Measurements from ENCODE around the gene PLB1. TPM values are rescaled to one million over a fixed set of nuclear protein-coding genes. Genes with fewer than 3 reads are reported as not detected.
"Not testable (repeated sequence)": the region's sequence is repeated elsewhere in the genome, so short reads cannot be mapped to it uniquely, and the experiment has no call there.

The PLB1 gene
- total and polyA plus RNA-seq, 12 donors = 1.0 to 51.1 (median 8.3) TPM

DNA sequence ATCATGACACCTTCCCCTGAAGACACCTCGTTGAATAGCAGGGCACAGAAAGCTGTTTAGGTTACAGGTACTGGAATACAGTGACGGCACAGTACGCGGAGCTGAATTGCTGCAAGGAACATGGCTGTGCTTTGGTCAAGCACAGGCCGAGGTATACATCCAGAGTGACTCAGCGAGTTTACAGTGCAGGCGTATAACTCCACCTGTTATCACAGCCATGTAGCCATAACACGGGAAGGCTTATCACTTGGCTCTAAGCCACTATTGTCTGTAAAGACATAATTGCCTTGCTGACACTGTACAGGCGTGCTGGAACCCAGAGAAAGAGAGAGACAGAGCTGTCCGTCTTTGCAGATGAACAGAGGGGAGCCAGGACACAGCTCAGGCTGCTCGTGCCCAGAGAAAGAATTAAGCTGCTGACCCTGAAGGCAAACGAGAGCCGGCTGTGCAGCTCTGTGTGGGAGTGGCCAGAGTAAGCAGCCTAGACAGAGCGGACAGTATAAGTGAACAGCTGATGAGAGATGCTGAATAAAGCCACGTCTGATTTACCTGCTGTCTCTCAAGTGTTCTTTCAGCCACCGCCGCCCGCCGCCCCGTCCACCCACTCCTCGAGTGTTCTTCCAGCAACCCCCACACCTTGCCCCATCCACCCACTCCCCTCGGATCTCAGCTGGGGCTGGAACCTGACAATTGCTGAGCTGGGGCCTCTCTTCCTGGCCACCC, 168.4 kb downstream of the PLB1 start:
- WGBS, 4 donors = 52 to 66% (median 58%) methylated on average over 21 to 22 of the region's 22 CpGs
- no peaks in the 10 kb centered on the region for H3K9me3 ChIP-seq (replicated peaks in 1 of 3)
- TF ChIP-seq, protein P1, sequence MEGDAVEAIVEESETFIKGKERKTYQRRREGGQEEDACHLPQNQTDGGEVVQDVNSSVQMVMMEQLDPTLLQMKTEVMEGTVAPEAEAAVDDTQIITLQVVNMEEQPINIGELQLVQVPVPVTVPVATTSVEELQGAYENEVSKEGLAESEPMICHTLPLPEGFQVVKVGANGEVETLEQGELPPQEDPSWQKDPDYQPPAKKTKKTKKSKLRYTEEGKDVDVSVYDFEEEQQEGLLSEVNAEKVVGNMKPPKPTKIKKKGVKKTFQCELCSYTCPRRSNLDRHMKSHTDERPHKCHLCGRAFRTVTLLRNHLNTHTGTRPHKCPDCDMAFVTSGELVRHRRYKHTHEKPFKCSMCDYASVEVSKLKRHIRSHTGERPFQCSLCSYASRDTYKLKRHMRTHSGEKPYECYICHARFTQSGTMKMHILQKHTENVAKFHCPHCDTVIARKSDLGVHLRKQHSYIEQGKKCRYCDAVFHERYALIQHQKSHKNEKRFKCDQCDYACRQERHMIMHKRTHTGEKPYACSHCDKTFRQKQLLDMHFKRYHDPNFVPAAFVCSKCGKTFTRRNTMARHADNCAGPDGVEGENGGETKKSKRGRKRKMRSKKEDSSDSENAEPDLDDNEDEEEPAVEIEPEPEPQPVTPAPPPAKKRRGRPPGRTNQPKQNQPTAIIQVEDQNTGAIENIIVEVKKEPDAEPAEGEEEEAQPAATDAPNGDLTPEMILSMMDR (IDR thresholded peaks at IDR 0.05) = no peak
- no peak for TF ChIP-seq POLR2A (IDR thresholded peaks at IDR 0.05)
- no peak overlapping the region for H3K4me3 ChIP-seq
- peaks cover 0 to 18% of the 10 kb centered on the region in 2 donors for H3K4me1 ChIP-seq (replicated peaks in 1 of 2)
- no peaks in the 10 kb centered on the region for H3K36me3 ChIP-seq (replicated peaks in 1 of 2)
- peak in 4 of 7 donors; percentile 20 to 76 (median 36) for DNase-seq
- peak overlapping the region in 3 of 5 donors; percentile 6 to 70 (median 51) for H3K27ac ChIP-seq
- intact Hi-C loops (cut with DNase I) = no loop called here
- no peaks in the 10 kb centered on the region for H3K27me3 ChIP-seq

DNA sequence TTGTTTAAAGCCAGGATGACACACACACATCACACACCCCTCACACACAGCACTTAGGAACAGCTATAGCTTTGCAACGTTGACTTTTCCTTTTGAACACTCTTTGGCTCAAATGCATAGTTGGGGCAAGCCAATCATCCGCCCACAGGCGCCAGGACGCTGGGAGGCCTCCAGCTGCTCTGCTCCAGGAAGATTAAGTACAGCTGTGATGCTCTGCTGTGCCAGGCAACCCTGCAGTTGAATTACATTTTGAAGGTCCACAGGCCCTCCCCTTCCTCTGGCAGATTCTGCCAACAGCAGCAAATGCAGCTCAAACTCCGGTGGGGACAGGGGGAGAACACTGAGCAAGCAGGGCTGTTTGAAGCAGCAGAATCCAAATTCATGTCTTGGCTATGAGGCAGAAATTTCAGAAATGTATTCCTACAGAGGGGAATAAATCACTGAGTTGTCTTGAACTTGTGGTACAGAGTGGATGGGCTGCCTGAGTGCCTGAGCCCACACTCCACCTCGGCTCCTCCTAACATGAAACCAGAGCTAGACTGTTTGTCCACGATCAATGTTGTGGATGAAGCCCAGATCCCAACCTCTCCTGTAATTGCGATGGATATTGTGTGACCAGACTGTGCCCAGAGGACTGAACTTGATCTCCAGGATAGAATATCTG, 169.3 kb downstream of the PLB1 start:
- no peak overlapping the region for H3K4me3 ChIP-seq

GRCh38 chr2:28665811-28666377, 170.0 kb downstream of the PLB1 start:
- H3K9me3 ChIP-seq (replicated peaks in 1 of 3); H3K27me3 ChIP-seq; H3K36me3 ChIP-seq (replicated peaks in 1 of 2); intact Hi-C loops (cut with DNase I); DNase-seq; H3K4me3 ChIP-seq: not testable (repeated sequence)
- WGBS, 4 donors = 66 to 90% (median 68%) methylated on average over 4 of the region's 4 CpGs
- Histone ChIP-seq H3K4me1 (replicated peaks in 1 of 2) (peaks cover 0 to 18% of the 10 kb centered on the region in 2 donors), H3K27ac (peak overlapping the region in 1 of 5 donors; percentile 51)

More for the DNA sequence above, 169.3 kb downstream of the PLB1 start:
- intact Hi-C loops (cut with DNase I) = no loop called here
- peak in 3 of 7 donors; percentile 21 to 70 (median 42) for DNase-seq
- Histone ChIP-seq H3K4me1 (replicated peaks in 1 of 2) (peaks cover 0 to 18% of the 10 kb centered on the region in 2 donors), H3K27ac (peak overlapping the region in 2 of 5 donors; percentile 51 to 70), H3K27me3 (no peaks in the 10 kb centered on the region), H3K9me3 (replicated peaks in 1 of 3) (no peaks in the 10 kb centered on the region), H3K36me3 (replicated peaks in 1 of 2) (no peaks in the 10 kb centered on the region)
- TF ChIP-seq POLR2A (IDR thresholded peaks at IDR 0.05) = no peak
- TF ChIP-seq, protein P1 (IDR thresholded peaks at IDR 0.05) = no peak
- 57 to 67% (median 61%) methylated on average over 8 of the region's 8 CpGs for WGBS, 4 donors

DNA sequence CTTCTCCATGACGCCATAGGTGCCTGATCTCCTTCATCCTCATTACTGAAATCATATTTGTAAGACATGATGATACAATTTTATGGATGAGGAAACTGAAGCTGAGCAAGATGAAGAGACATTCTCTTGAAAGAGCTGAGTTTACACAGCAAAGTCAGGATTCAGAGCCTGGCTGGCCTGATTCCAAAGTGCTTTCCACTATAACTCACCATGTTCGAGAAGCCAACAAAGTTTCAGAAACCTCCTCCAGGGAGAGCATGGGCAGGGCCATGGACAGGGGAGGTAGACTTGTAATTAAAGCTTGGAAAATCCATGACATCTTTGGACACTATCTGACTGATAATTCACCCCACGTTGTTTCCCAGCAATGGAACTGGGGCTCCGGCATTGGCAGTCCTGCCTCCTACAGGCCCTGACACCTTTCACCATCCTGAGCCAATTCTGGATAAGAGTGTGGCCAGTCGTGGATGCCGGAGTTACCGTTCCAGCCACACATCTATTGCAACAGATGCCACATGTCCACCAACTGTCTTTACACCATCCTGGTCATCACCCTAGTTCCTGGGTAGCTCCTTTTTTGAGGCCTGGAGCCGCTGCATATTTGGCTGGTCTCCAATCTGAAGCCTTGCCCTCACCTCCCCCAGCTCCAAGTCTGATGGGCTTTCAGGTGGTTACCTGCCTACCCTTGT, 170.8 kb downstream of the PLB1 start:
- Histone ChIP-seq H3K4me3 (no peak overlapping the region), H3K27ac (no peak overlapping the region), H3K4me1 (replicated peaks in 1 of 2) (peaks cover 0 to 15% of the 10 kb centered on the region in 2 donors), H3K36me3 (replicated peaks in 1 of 2) (no peaks in the 10 kb centered on the region), H3K27me3 (no peaks in the 10 kb centered on the region), H3K9me3 (replicated peaks in 1 of 3) (no peaks in the 10 kb centered on the region)
- intact Hi-C loops (cut with DNase I) = no loop called here
- WGBS, 4 donors = 82 to 88% (median 86%) methylated on average over 8 of the region's 8 CpGs
- no peak for DNase-seq
- TF ChIP-seq POLR2A (IDR thresholded peaks at IDR 0.05) = no peak
- TF ChIP-seq, protein P1 (IDR thresholded peaks at IDR 0.05) = no peak

All from adrenal gland (tissue), 12 donors.